Breast epithelium (tissue), 3 donors: Measurements from ENCODE around the gene TNFRSF12A.

ENCODE experiments used
- CTCF ChIP-seq, 3 donors: fragments of 450-650 bp; IDR thresholded peaks; one replicate each; pipeline ENCODE4 v1.5.1; 2016 to 2017; ENCODE audit warnings: antibody characterized with exemption in 3 of 3, mild to moderate bottlenecking in 3 of 3, moderate library complexity in 3 of 3
- POLR2AphosphoS5 ChIP-seq, 3 donors: sonication (generic); formaldehyde crosslinking; IDR thresholded peaks; one replicate each; pipeline ENCODE4 v1.6.1; 2017; ENCODE audit warnings: antibody characterized with exemption in 3 of 3

DNA sequence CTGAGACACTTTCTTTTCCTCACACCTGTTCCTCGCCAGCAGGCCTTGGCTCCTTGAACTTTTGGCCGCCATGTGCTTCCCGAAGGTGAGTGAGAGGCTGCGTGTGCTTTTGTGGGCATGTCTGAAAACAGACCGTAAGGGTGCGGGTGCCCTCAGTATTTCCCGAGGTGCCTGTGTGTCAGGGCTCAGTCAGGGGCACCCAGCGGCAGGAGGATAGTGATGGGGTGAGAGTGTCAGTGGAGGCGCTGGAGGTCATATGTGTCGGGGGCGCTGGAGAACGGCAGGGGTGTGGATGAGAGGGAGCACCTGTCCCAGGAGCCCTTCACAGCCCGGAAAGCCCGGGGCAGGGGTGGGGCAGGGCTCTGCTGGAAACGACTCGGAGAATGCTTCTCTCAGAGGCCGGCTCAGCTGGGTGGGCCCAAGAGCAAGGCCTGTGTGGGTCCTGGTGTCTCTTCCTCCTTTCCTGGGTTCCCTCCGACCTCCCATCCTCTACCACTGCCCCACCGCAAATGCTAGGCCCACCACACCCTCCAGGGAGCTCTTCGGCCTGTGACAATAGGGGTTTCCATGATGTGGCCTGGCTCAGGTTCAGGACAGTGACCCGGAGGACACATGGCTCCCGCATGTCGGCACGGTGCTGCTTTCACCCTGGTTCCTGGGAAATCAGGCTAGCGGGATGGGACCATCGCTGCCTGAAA lies 45.7 kb downstream of the TNFRSF12A start:
- no peak for TF ChIP-seq CTCF (IDR thresholded peaks at IDR 0.05)
- TF ChIP-seq POLR2AphosphoS5 (IDR thresholded peaks at IDR 0.05): no peak
